K562 (cell line): ENCODE measurements around the gene KCTD6. TPM values are rescaled to one million over a fixed set of nuclear protein-coding genes. Genes with fewer than 3 reads are reported as not detected.

Experiments used
- CBFA2T2 ChIP-seq: fragments of 450-650 bp; conservative IDR thresholded peaks from 2 replicates; pipeline ENCODE4 v1.6.1; 2017; ENCODE audit warnings: mild to moderate bottlenecking
- CBX2 ChIP-seq: fragments of 200-600 bp; sonication (generic); IDR thresholded peaks from one replicate; pipeline ENCODE4 v1.6.1; 2012; ENCODE audit warnings: mild to moderate bottlenecking, low read length, inconsistent platforms; ENCODE audit not compliant: insufficient read depth, poor library complexity, severe bottlenecking
- EP300 ChIP-seq: IDR thresholded peaks from 2 replicates; pipeline ENCODE4 v1.6.1; 2012; ENCODE audit warnings: low read length, improper control_type of control experiment
- FOS ChIP-seq: IDR thresholded peaks from 3 replicates; pipeline ENCODE4 v1.6.1; 2011; ENCODE audit not compliant: insufficient read length; ENCODE audit errors: extremely low read depth
- FOSL1 ChIP-seq: fragments of 200-800 bp; sonication (Bioruptor generic); conservative IDR thresholded peaks from 2 replicates; pipeline ENCODE4 v1.6.1; 2016; ENCODE audit warnings: missing genetic modification characterization, missing compliant biosample characterization
- FOXM1 ChIP-seq, 2 experiments: fragments of 450-650 bp in 1 of 2; sonication (generic) in 1 of 2; formaldehyde crosslinking in 1 of 2; IDR thresholded peaks; 2 replicates each; pipeline versions ENCODE4 v1.6.1 to v1.9.0; 2017 to 2022; ENCODE audit warnings: low read depth in 2 of 2, mild to moderate bottlenecking in 2 of 2, missing genetic modification reagents in 1 of 2, moderate library complexity in 1 of 2
- HDAC1 ChIP-seq, 2 experiments: fragments of 450-650 bp; IDR thresholded peaks; 2 replicates each; pipeline ENCODE4 v1.6.1; 2016 to 2017; ENCODE audit warnings: inconsistent platforms in 1 of 2, mild to moderate bottlenecking in 1 of 2, moderate library complexity in 1 of 2
- MNT ChIP-seq, 2 experiments: fragments of 450-650 bp; conservative IDR thresholded peaks; 2 replicates each; pipeline ENCODE4 v1.6.1; 2017; ENCODE audit warnings: mild to moderate bottlenecking in 2 of 2, moderate library complexity in 2 of 2
- MTA3 ChIP-seq: fragments of 450-650 bp; formaldehyde crosslinking; IDR thresholded peaks from 2 replicates; pipeline ENCODE4 v1.6.1; 2017; ENCODE audit warnings: mild to moderate bottlenecking, borderline replicate concordance
- PHF21A ChIP-seq: fragments of 450-650 bp; IDR thresholded peaks from 2 replicates; pipeline ENCODE4 v1.6.1; 2017; ENCODE audit warnings: low read depth, borderline replicate concordance
- RERE ChIP-seq: sonication (generic); formaldehyde crosslinking; IDR thresholded peaks from 2 replicates; pipeline ENCODE4 v1.8.0; 2023; ENCODE audit warnings: missing genetic modification reagents, mild to moderate bottlenecking, borderline replicate concordance
- SMARCE1 ChIP-seq: fragments of 450-650 bp; IDR thresholded peaks from 2 replicates; pipeline ENCODE4 v1.7.1; 2016; ENCODE audit warnings: mild to moderate bottlenecking
- TAF1 ChIP-seq: IDR thresholded peaks from 2 replicates; pipeline ENCODE4 v1.6.1; 2011; ENCODE audit warnings: mild to moderate bottlenecking, low read length, moderate library complexity; ENCODE audit not compliant: insufficient read depth, control insufficient read depth, severe bottlenecking; ENCODE audit errors: extremely low read depth
- TAL1 ChIP-seq: fragments of 450-650 bp; IDR thresholded peaks from 2 replicates; pipeline ENCODE4 v1.6.1; 2016; ENCODE audit warnings: mild to moderate bottlenecking
- polyA plus RNA-seq, 8 experiments: library from polyadenylated mRNA; depleted of rRNA in 4 of 8; stranded (reverse) in 5 of 8; unstranded in 3 of 8; fragments of >200 nt; fragmentation: Nextera tagmentation in 2 of 8; fragmentation: Illumina TruSeq in 1 of 8; extraction: Ambion mirVana in 2 of 8; extraction: Trizol in 1 of 8; gene quantifications; 2 replicates each; pipeline versions ENCODE4 v1.2.1 to v1.2.3, GENCODE V29; 2011 to 2014; ENCODE audit warnings: inconsistent platforms in 1 of 8, missing spikeins in 1 of 8
- total RNA-seq, 7 experiments: library from RNA; depleted of rRNA in 6 of 7; stranded (reverse); fragments of >200 nt in 6 of 7; fragmentation: Illumina TruSeq in 2 of 7; extraction: Trizol in 2 of 7; gene quantifications; 2 replicates each; pipeline versions ENCODE4 v1.2.1 to v1.2.3, GENCODE V29; 2011 to 2021; ENCODE audit warnings: low replicate concordance in 1 of 7
- TF ChIP-seq, protein P1 (sequence below): fragments of 450-650 bp; IDR thresholded peaks from 2 replicates; pipeline ENCODE4 v1.6.1; 2016; ENCODE audit warnings: missing biosample characterization, missing genetic modification characterization

Gene KCTD6
- total and polyA plus RNA-seq, 9 of the 15 experiments (the other 6 are each of a cell fraction or from before 2014, with no cell fraction given): 2.1 to 5.9 (median 4.5) TPM

GRCh38 chr3:58471025-58471887 lies 20.6 kb upstream of the KCTD6 start (continued):
- TF ChIP-seq RERE (no peak), CBX2 (no peak), FOSL1 (tag) (peak; percentile 91), FOS (peak; percentile 25), EP300 (peak; percentile 47), MNT (conservative IDR thresholded peaks at IDR 0.05) (0 out of 4 replicates have a peak, but pooled peaks of 1 of the 2 experiments have one; percentile 37), PHF21A (peak; percentile 63; the same call in 1 of the 2 replicates), TAF1 (no peak), TAL1 (peak; percentile 53), CBFA2T2 (peak; percentile 58), HDAC1 (IDR thresholded peaks at IDR 0.05) (peak in 1 of 2 experiments; percentile 97; a peak in 2 of 4 replicates), FOXM1 (IDR thresholded peaks at IDR 0.05; ENCODE audit: low read depth) (no peak; the same call in 1 of the 2 replicates), FOXM1 (CRISPR knock-in tag; IDR thresholded peaks at IDR 0.05; ENCODE audit: low read depth) (no peak), MTA3 (no peak), SMARCE1 (peak; percentile 90; the same call in 1 of the 2 replicates)
- TF ChIP-seq, protein P1, sequence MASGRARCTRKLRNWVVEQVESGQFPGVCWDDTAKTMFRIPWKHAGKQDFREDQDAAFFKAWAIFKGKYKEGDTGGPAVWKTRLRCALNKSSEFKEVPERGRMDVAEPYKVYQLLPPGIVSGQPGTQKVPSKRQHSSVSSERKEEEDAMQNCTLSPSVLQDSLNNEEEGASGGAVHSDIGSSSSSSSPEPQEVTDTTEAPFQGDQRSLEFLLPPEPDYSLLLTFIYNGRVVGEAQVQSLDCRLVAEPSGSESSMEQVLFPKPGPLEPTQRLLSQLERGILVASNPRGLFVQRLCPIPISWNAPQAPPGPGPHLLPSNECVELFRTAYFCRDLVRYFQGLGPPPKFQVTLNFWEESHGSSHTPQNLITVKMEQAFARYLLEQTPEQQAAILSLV (tag): 0 out of 2 replicates have a peak, but pooled peaks have one; percentile 22
